Lower lobe of right lung (tissue), 2 donors: ENCODE data around the gene NFAM1. TPM values are rescaled to one million over a fixed set of nuclear protein-coding genes. Genes with fewer than 3 reads are reported as not detected.

ENCODE experiments used
- ATAC-seq, 2 donors: fragments of 200-7000 bp; cut with Tn5 transposase; one replicate each; pipeline ENCODE4 v1.9.1; 2020 to 2022; ENCODE audit warnings: mild to moderate bottlenecking in 2 of 2, moderate library complexity in 2 of 2
- DNase-seq: peaks from one replicate; pipeline ENCODE4 v3.0.0-alpha.2; 2020
- H3K27ac ChIP-seq: fragments of 200-600 bp; one replicate; pipeline ENCODE4 v1.8.0; 2022
- H3K27me3 ChIP-seq: fragments of 200-600 bp; one replicate; pipeline ENCODE4 v1.8.0; 2022; ENCODE audit warnings: low read depth
- H3K36me3 ChIP-seq: fragments of 200-600 bp; one replicate; pipeline ENCODE4 v1.8.0; 2022; ENCODE audit warnings: mild to moderate bottlenecking
- H3K4me1 ChIP-seq: fragments of 200-600 bp; one replicate; pipeline ENCODE4 v1.8.0; 2022
- H3K4me3 ChIP-seq: fragments of 200-600 bp; one replicate; pipeline ENCODE4 v1.8.0; 2022; ENCODE audit warnings: mild to moderate bottlenecking
- H3K9me3 ChIP-seq: fragments of 200-600 bp; one replicate; pipeline ENCODE4 v1.8.0; 2022
- intact Hi-C: fragments of 100-400 bp; cut with DNase I; formaldehyde crosslinking; loops from one replicate; pipeline ENCODE4 v1.11.0; 2022
- total RNA-seq: library from RNA; stranded (reverse); fragmentation: NEBNext Ultra II Directional; extraction: Animal tissue kit (Norgen Biotek cat#: 25700); gene quantifications from one replicate; pipeline ENCODE4 v1.2.1, GENCODE V29; 2021
- TF ChIP-seq, protein P1 (sequence below): fragments of 200-600 bp; IDR thresholded peaks from one replicate; pipeline ENCODE4 v1.8.0; 2022; ENCODE audit warnings: antibody characterized with exemption, mild to moderate bottlenecking
- donor health status: DM: no; HTN: yes; CAD: no; lungs with severe emphysema.

The NFAM1 gene
- total RNA-seq, 1 donor from 2014 or later: 21.8 TPM

DNA sequence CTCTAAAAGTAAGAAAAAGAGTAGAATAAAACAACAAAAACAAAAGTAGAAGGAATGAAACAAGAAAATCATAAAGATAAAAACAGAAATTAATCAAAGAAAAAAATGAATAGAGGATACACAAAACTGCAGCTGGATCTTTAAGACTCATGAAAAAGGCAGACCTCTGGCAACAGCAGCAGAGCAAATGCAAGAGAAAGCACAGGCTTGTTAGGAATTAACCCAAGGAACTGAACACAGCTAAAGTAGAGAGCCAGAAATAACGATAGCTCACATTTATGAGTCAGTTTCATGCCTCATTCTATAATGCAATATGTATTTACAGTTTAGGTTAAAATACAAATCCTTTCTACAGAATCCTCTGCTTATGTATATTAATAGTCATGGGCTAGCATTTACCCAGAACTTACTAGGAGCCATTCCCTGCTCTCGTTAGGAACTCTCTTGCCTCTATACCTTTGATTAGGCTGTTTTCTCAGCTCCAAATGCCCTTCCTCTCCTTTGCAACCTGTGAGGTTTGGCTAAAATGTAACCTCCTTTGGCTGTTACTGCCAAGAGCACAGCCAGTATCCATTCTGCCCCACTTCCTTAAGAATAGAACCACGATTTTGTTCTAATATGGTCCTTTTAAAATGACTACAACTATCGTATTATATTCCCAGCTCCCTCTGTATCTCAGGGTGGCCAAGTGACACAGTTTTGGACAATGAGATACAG lies 38.3 kb upstream of the NFAM1 start:
- ATAC-seq (no peak), DNase-seq (no peak)
- Histone ChIP-seq H3K4me1 (no peaks in the 10 kb centered on the region), H3K27ac (no peak overlapping the region), H3K27me3 (peaks cover 5% of the 10 kb centered on the region), H3K36me3 (no peaks in the 10 kb centered on the region), H3K4me3 (no peak overlapping the region), H3K9me3 (no peaks in the 10 kb centered on the region)
- TF ChIP-seq, protein P1, sequence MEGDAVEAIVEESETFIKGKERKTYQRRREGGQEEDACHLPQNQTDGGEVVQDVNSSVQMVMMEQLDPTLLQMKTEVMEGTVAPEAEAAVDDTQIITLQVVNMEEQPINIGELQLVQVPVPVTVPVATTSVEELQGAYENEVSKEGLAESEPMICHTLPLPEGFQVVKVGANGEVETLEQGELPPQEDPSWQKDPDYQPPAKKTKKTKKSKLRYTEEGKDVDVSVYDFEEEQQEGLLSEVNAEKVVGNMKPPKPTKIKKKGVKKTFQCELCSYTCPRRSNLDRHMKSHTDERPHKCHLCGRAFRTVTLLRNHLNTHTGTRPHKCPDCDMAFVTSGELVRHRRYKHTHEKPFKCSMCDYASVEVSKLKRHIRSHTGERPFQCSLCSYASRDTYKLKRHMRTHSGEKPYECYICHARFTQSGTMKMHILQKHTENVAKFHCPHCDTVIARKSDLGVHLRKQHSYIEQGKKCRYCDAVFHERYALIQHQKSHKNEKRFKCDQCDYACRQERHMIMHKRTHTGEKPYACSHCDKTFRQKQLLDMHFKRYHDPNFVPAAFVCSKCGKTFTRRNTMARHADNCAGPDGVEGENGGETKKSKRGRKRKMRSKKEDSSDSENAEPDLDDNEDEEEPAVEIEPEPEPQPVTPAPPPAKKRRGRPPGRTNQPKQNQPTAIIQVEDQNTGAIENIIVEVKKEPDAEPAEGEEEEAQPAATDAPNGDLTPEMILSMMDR: no peak
- intact Hi-C loops: no loop called here

DNA sequence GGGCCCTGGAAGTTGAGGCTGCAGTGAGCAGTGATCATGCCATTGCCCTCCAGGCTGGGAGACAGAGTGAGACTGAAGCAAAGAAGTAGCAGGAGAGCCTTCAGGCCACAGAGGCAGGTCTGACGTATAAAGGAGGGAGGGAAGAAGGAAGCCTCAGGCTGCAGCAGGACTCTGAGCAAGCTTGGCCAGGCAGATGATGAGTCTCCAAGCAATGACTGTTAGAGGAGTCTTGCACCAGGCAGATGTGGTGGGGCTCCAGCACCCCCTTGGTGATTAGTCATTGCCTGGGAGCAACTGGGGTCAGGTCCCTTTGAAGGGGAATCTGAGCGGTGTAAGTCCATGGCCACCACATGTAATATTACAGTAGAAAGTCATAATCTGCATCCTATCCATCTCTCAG lies 36.6 kb upstream of the NFAM1 start:
- DNase-seq: no peak
- Histone ChIP-seq H3K4me1 (no peaks in the 10 kb centered on the region), H3K4me3 (no peak overlapping the region), H3K27me3 (peaks cover 5% of the 10 kb centered on the region), H3K9me3 (no peaks in the 10 kb centered on the region), H3K36me3 (no peaks in the 10 kb centered on the region), H3K27ac (no peak overlapping the region)
- intact Hi-C loops: no loop called here
- TF ChIP-seq, protein P1: no peak
- no peak for ATAC-seq

DNA sequence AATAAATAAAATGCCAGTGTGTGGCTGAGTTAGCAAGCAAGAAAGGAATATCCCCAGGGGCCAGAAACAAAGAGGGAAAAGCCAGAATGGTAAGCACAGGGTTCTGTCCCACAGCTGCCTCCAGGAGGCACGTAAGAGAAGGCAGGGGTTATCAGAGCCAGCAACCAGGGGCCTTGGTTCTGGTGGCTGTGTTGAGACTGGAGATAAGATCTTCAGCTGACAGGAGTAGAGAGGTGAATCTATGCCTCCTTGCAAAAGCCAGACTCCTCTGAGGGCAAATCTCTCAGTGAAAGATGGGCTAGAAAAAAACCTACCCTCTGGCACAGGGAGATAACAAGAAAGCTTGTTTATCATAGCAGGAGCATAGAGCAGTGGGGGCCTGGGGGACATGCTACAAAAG lies 29.8 kb upstream of the NFAM1 start:
- H3K27me3 ChIP-seq: peaks cover 44% of the 10 kb centered on the region
- H3K4me3 ChIP-seq: no peak overlapping the region
- TF ChIP-seq, protein P1: no peak
- ATAC-seq (no peak), DNase-seq (no peak)
- intact Hi-C loops: no loop called here
- H3K4me1 ChIP-seq: no peaks in the 10 kb centered on the region
- no peaks in the 10 kb centered on the region for H3K36me3 ChIP-seq
- no peaks in the 10 kb centered on the region for H3K9me3 ChIP-seq
- no peak overlapping the region for H3K27ac ChIP-seq

DNA sequence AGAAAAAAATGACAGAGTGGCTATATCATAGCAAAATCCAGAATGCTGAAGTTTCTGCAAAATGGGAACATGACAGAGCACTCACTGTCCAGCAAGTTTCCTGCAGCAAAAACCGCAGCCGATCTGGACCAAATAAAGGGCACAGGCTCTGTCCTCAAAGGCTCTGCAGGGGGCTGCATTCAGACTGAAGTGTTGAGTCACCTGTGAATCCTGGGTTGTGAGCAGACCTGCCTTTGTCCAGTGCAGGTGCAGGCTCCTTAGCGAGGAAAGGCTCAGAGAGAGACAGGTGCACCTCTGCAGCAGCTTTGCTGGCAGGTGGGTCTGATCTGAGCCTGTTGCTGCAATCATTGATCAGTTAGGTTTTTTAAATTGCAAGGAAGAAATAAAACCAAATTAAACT lies 29.3 kb upstream of the NFAM1 start:
- TF ChIP-seq, protein P1: no peak

GRCh38 chr22:42459287-42460063 lies 27.3 kb upstream of the NFAM1 start:
- ATAC-seq: no peak
- intact Hi-C loops: no loop called here

More for the DNA sequence above, 29.3 kb upstream of the NFAM1 start:
- Histone ChIP-seq H3K4me3 (no peak overlapping the region), H3K9me3 (no peaks in the 10 kb centered on the region), H3K4me1 (no peaks in the 10 kb centered on the region), H3K27me3 (peaks cover 44% of the 10 kb centered on the region), H3K27ac (no peak overlapping the region), H3K36me3 (no peaks in the 10 kb centered on the region)
- intact Hi-C loops: no loop called here
- ATAC-seq: no peak
- no peak for DNase-seq

More at GRCh38 chr22:42459287-42460063, 27.3 kb upstream of the NFAM1 start:
- no peak overlapping the region for H3K4me3 ChIP-seq
- H3K27ac ChIP-seq: no peak overlapping the region
- H3K27me3 ChIP-seq: peaks cover 44% of the 10 kb centered on the region
- no peak for DNase-seq
- no peaks in the 10 kb centered on the region for H3K36me3 ChIP-seq
- no peaks in the 10 kb centered on the region for H3K4me1 ChIP-seq
- no peaks in the 10 kb centered on the region for H3K9me3 ChIP-seq
- TF ChIP-seq, protein P1: no peak
